ENCODE data around the gene FBXL16.

FBXL16 gene

GRCh38 chr16:734208-734980 lies 28.8 kb upstream of the FBXL16 start:
- DNase-seq = no peak

- no peak for DNase-seq
These were observed 28.0 kb upstream of the FBXL16 start for GRCh38 chr16:733382-734207.

- peak; percentile 20 for DNase-seq
These were observed 27.3 kb upstream of the FBXL16 start for GRCh38 chr16:732936-733335.

GRCh38 chr16:732332-732731 lies 26.7 kb upstream of the FBXL16 start:
- DNase-seq = no peak

GRCh38 chr16:730666-731509 lies 25.3 kb upstream of the FBXL16 start:
- DNase-seq = no peak

- DNase-seq = no peak
These were observed 24.4 kb upstream of the FBXL16 start for GRCh38 chr16:729768-730665.

GRCh38 chr16:728890-729744 lies 23.5 kb upstream of the FBXL16 start:
- no peak for DNase-seq

- DNase-seq = peak; percentile 86
These were observed 22.7 kb upstream of the FBXL16 start for GRCh38 chr16:728131-728889.

GRCh38 chr16:727291-727977 lies 21.8 kb upstream of the FBXL16 start:
- DNase-seq = peak; percentile 42

- peak; percentile 45 for DNase-seq
These were observed 21.1 kb upstream of the FBXL16 start, which contains the start of the genes CCDC78 and HAGHL for GRCh38 chr16:726438-727290. Gene CCDC78 (minus strand): TSS chr16:726443. CDS start chr16:726367, 76 bp downstream. Gene HAGHL (plus strand): TSS chr16:727106. CDS start chr16:727510, 404 bp downstream.

- peak; percentile 21 for DNase-seq
These were observed 20.5 kb upstream of the FBXL16 start for GRCh38 chr16:726188-726437.

- DNase-seq = no peak
These were observed 20.0 kb upstream of the FBXL16 start for GRCh38 chr16:725463-726187.

- no peak for DNase-seq
These were observed 19.4 kb upstream of the FBXL16 start for GRCh38 chr16:725041-725376.

- DNase-seq = no peak
These were observed 18.8 kb upstream of the FBXL16 start for GRCh38 chr16:724188-725040.

- DNase-seq = no peak
These were observed 18.1 kb upstream of the FBXL16 start for GRCh38 chr16:723695-724094.

GRCh38 chr16:722835-723633 lies 17.4 kb upstream of the FBXL16 start:
- no peak for DNase-seq

Data from HCEC 1CT (cell line).